ENCODE measurements around the gene MKRN2OS.

DNA sequence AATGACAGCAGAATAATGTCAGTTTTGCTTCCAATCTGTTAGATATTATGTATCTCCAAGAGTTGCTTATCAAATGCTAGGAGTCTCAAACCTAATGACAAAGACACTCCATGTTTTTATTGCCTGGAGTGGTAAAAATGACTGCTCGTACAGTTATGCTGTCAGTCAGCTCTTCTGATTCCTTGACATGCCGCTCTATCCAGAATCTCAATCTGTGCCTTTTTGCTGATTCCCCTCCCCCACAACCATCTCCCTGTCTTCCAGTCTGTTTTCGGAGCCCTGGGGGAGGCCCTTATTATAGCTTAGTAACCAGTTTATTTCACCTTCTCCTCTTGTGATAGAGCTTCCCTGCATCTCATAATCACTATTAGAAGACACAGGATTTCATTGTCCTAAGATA is 14.2 kb upstream of the MKRN2OS start:
- TF ChIP-seq, protein P1, sequence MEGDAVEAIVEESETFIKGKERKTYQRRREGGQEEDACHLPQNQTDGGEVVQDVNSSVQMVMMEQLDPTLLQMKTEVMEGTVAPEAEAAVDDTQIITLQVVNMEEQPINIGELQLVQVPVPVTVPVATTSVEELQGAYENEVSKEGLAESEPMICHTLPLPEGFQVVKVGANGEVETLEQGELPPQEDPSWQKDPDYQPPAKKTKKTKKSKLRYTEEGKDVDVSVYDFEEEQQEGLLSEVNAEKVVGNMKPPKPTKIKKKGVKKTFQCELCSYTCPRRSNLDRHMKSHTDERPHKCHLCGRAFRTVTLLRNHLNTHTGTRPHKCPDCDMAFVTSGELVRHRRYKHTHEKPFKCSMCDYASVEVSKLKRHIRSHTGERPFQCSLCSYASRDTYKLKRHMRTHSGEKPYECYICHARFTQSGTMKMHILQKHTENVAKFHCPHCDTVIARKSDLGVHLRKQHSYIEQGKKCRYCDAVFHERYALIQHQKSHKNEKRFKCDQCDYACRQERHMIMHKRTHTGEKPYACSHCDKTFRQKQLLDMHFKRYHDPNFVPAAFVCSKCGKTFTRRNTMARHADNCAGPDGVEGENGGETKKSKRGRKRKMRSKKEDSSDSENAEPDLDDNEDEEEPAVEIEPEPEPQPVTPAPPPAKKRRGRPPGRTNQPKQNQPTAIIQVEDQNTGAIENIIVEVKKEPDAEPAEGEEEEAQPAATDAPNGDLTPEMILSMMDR (IDR thresholded peaks at IDR 0.05), result no peak
- TF ChIP-seq POLR2A (IDR thresholded peaks at IDR 0.05), result no peak
